ENCODE results near the gene PROM1.

DNA sequence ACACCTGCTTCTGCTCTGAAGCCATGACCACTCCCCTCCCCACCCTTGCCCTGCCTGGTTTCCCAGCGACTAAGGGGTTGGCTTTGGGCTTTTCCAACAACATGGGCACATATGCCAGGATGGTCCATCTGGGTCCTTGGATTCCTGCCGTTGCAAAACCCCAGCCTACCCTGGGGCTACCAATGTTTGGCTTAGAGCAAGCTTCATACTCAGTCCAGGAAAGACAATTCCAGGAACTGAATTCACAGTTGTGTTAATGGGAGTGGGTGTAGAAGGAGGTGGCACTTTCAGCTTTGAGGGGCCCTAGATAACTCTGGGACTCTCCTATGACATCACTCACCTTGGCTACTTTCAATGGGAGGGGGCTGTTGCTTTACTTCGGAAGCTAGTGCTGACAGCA, 154.3 kb downstream of the PROM1 start:
- no peak for TF ChIP-seq POLR2A (IDR thresholded peaks at IDR 0.05)
- TF ChIP-seq, protein P1, sequence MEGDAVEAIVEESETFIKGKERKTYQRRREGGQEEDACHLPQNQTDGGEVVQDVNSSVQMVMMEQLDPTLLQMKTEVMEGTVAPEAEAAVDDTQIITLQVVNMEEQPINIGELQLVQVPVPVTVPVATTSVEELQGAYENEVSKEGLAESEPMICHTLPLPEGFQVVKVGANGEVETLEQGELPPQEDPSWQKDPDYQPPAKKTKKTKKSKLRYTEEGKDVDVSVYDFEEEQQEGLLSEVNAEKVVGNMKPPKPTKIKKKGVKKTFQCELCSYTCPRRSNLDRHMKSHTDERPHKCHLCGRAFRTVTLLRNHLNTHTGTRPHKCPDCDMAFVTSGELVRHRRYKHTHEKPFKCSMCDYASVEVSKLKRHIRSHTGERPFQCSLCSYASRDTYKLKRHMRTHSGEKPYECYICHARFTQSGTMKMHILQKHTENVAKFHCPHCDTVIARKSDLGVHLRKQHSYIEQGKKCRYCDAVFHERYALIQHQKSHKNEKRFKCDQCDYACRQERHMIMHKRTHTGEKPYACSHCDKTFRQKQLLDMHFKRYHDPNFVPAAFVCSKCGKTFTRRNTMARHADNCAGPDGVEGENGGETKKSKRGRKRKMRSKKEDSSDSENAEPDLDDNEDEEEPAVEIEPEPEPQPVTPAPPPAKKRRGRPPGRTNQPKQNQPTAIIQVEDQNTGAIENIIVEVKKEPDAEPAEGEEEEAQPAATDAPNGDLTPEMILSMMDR (IDR thresholded peaks at IDR 0.05), result no peak
